GM21390 (cell line): Measurements from ENCODE around the gene TRIM49D1.
"Not testable (repeated sequence)": the region's sequence is repeated elsewhere in the genome, so short reads cannot be mapped to it uniquely, and the experiment has no call there.

Experiments
- ATAC-seq: cut with Tn5 transposase; IDR thresholded peaks from one replicate; pipeline ENCODE4 v1.9.1; 2021; ENCODE audit not compliant: unreplicated experiment

The TRIM49D1 gene

GRCh38 chr11:89922195-89922660 lies at the start of gene TRIM49D1:
TSS of gene TRIM49D1 (minus strand) at chr11:89922245. CDS start at chr11:89917710, 4,535 bp downstream.
- ATAC-seq: no peak

- ATAC-seq: not testable (repeated sequence)
Observed at GRCh38 chr11:89965737-89966136, 43.7 kb upstream of the TRIM49D1 start, which contains the start of gene TRIM64. TSS of gene TRIM64 (plus strand) at chr11:89966037. CDS start at chr11:89968504, 2,467 bp downstream.

GRCh38 chr11:89960833-89961232 lies 38.8 kb upstream of the TRIM49D1 start:
- not testable (repeated sequence) for ATAC-seq

- not testable (repeated sequence) for ATAC-seq
Observed at GRCh38 chr11:89923764-89924163, 1.7 kb upstream of the TRIM49D1 start, which contains the start of gene TRIM49D2. TSS of gene TRIM49D2 (plus strand) at chr11:89924064. CDS start at chr11:89926762, 2,698 bp downstream.

- not testable (repeated sequence) for ATAC-seq
Observed at GRCh38 chr11:89900809-89901208, 21.2 kb downstream of the TRIM49D1 start.

- not testable (repeated sequence) for ATAC-seq
Observed at GRCh38 chr11:89893245-89893644, 28.8 kb downstream of the TRIM49D1 start.

- not testable (repeated sequence) for ATAC-seq
Observed at GRCh38 chr11:89877511-89877910, 44.5 kb downstream of the TRIM49D1 start.

- not testable (repeated sequence) for ATAC-seq
Observed at GRCh38 chr11:89872588-89872987, 49.5 kb downstream of the TRIM49D1 start.

- not testable (repeated sequence) for ATAC-seq
Observed at GRCh38 chr11:89865223-89865622, 56.8 kb downstream of the TRIM49D1 start.

GRCh38 chr11:89863906-89864704 lies 57.9 kb downstream of the TRIM49D1 start:
- not testable (repeated sequence) for ATAC-seq
